Testis (tissue), 3 donors: ENCODE measurements around the gene SLC38A4. TPM values are rescaled to one million over a fixed set of nuclear protein-coding genes. Genes with fewer than 3 reads are reported as not detected.

Experiments used
- DNase-seq: peaks from one replicate; pipeline ENCODE4 v3.0.0-alpha.2; 2019
- H3K27ac ChIP-seq, 2 donors: fragments of 200-600 bp; sonication (generic); one replicate each; pipeline ENCODE4 v1.5.1; 2019
- H3K27me3 ChIP-seq: fragments of 200-600 bp; sonication (generic); one replicate; pipeline ENCODE4 v1.5.1; 2019
- H3K36me3 ChIP-seq: fragments of 200-600 bp; sonication (generic); one replicate; pipeline ENCODE4 v1.5.1; 2017; ENCODE audit warnings: low read depth; ENCODE audit errors: missing control alignments
- H3K4me1 ChIP-seq: fragments of 200-600 bp; sonication (generic); one replicate; pipeline ENCODE4 v1.5.1; 2019
- H3K4me3 ChIP-seq, 2 donors: fragments of 200-600 bp; sonication (generic); one replicate each; pipeline ENCODE4 v1.5.1; 2017 to 2019
- H3K9me3 ChIP-seq: fragments of 200-600 bp; sonication (generic); one replicate; pipeline ENCODE4 v1.5.1; 2017
- POLR2A ChIP-seq: fragments of 450-650 bp; IDR thresholded peaks from one replicate; pipeline ENCODE4 v1.6.1; 2017; ENCODE audit warnings: antibody characterized with exemption, mild to moderate bottlenecking, moderate library complexity
- WGBS, 2 donors: methylation state at CpG; one replicate each; pipeline ENCODE4 v1.1.5; 2018; 5-methylcytosine and 5-hydroxymethylcytosine counted together
- intact Hi-C: fragments of 100-400 bp; cut with DNase I; formaldehyde crosslinking; loops from one replicate; pipeline ENCODE4 v1.15.1; 2023; ENCODE audit warnings: low total_unique reads
- polyA plus RNA-seq: library from polyadenylated mRNA; stranded (reverse); fragments of 350-450 nt; fragmentation: Illumina TruSeq; extraction: RNeasy Lipid Tissue Mini Kit (QIAGEN cat#74804); gene quantifications from one replicate; pipeline ENCODE4 v1.2.3, GENCODE V29; 2014; ENCODE audit warnings: low read depth, low replicate concordance; ENCODE audit not compliant: insufficient read depth
- total RNA-seq, 2 donors: library from RNA; depleted of rRNA; stranded (reverse); fragments of >200 nt; gene quantifications; one replicate each; pipeline ENCODE4 v1.2.3, GENCODE V29; 2016
- TF ChIP-seq, protein P1 (sequence below), 3 experiments: fragments of 450-650 bp in 2 of 3; fragments of 200-600 bp in 1 of 3; sonication (generic) in 1 of 3; IDR thresholded peaks; one replicate each; pipeline ENCODE4 v1.5.1; 2016 to 2019; ENCODE audit warnings: antibody characterized with exemption in 3 of 3, mild to moderate bottlenecking in 2 of 3, moderate library complexity in 1 of 3

The SLC38A4 gene
- total and polyA plus RNA-seq, 3 donors from 2014 or later, result 0.24 to 1.3 (median 0.65) TPM

DNA sequence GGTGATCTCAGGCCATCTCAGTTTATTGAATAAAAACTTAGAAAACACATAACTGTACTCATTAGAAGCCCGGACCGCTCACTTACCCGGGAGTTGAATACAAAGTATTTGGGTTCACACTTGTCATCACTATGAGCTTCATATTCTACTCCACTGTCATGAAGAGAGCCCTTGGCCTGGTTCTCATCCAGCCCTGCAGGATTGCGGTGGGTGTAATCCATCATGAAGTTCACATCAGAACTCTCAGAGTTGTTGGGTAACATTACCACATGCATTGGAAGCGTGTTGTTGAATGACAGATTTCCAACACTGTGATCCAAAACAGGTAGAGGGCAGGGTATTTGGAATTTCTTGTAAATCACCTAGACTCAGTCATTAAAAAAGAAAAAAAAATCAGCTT, 47.4 kb downstream of the SLC38A4 start:
- Histone ChIP-seq H3K4me1 (no peaks in the 10 kb centered on the region), H3K9me3 (no peaks in the 10 kb centered on the region), H3K4me3 (no peak overlapping the region), H3K27ac (no peak overlapping the region), H3K27me3 (no peaks in the 10 kb centered on the region), H3K36me3 (no peaks in the 10 kb centered on the region)
- intact Hi-C loops, result no loop called here
- 97% methylated on average over 5 of the region's 5 CpGs for WGBS, 2 donors
- TF ChIP-seq, protein P1, sequence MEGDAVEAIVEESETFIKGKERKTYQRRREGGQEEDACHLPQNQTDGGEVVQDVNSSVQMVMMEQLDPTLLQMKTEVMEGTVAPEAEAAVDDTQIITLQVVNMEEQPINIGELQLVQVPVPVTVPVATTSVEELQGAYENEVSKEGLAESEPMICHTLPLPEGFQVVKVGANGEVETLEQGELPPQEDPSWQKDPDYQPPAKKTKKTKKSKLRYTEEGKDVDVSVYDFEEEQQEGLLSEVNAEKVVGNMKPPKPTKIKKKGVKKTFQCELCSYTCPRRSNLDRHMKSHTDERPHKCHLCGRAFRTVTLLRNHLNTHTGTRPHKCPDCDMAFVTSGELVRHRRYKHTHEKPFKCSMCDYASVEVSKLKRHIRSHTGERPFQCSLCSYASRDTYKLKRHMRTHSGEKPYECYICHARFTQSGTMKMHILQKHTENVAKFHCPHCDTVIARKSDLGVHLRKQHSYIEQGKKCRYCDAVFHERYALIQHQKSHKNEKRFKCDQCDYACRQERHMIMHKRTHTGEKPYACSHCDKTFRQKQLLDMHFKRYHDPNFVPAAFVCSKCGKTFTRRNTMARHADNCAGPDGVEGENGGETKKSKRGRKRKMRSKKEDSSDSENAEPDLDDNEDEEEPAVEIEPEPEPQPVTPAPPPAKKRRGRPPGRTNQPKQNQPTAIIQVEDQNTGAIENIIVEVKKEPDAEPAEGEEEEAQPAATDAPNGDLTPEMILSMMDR (IDR thresholded peaks at IDR 0.05), result no peak
- no peak for TF ChIP-seq POLR2A
- DNase-seq, result no peak

DNA sequence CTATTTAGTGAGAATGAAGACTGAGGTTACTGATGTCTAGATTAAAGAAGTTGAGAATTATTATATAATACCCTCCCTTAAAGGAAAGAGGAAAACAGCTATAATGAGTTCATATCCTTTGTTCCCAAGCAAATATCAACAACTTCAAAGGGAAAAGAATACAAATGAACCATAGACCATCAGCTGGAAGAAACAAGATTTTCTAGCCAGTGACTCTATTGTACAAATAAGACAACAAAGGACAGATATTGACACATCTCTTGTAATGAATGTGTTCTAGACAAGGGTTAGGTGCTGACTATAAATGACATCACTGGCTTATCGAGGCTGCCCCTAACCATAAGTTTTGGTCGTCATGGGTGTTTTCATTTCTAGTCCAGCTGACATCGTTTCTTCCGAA, 48.2 kb downstream of the SLC38A4 start:
- intact Hi-C loops, result no loop called here
- 69 to 70% methylated on average over 4 of the region's 4 CpGs for WGBS, 2 donors
- Histone ChIP-seq H3K27ac (no peak overlapping the region), H3K36me3 (no peaks in the 10 kb centered on the region), H3K27me3 (no peaks in the 10 kb centered on the region), H3K4me1 (no peaks in the 10 kb centered on the region), H3K9me3 (no peaks in the 10 kb centered on the region), H3K4me3 (no peak overlapping the region)
- TF ChIP-seq POLR2A, result no peak
- TF ChIP-seq, protein P1 (IDR thresholded peaks at IDR 0.05), result no peak
- DNase-seq, result no peak

DNA sequence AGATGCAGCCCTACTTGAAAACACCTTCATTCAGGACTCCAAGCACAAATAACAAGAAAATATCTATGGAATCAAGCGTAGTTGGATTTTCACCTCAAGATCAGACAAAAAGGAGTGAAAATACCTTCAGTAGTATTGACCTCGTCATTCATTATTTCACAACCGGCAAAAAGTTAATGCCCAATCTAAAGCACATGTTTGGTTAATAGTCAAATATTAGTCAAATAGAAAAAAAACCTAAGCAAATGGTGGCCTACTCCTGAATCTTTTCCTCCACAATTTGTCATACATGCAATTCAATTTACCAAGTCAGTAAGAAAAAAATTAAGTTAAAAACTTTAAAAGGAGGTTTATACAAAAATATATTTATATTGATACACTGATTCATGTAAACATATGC, 50.0 kb downstream of the SLC38A4 start:
- H3K27ac ChIP-seq, result no peak overlapping the region
- WGBS, 2 donors, result 97 to 100% methylated on average over 3 of the region's 3 CpGs

DNA sequence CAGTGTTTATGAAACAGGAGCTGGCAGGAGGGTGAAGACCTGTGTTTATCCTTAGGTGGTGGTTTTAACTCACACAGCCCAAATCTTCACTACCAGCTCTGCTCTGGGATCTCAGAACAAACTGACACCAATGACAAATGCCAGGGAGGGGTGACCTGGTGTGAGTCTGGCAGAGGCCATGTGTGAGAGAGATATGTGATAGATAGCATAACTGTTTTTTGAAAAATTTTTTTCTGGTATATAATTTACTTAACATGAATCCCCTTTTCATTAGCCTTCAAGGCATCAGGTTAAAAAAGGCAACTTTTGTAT, 51.5 kb downstream of the SLC38A4 start:
- no peaks in the 10 kb centered on the region for H3K27me3 ChIP-seq
- H3K4me3 ChIP-seq, result no peak overlapping the region
- intact Hi-C loops, result no loop called here
- H3K36me3 ChIP-seq, result no peaks in the 10 kb centered on the region
- no peak for TF ChIP-seq POLR2A
- TF ChIP-seq, protein P1 (IDR thresholded peaks at IDR 0.05), result no peak
- no peak for DNase-seq
- no peak overlapping the region for H3K27ac ChIP-seq
- no peaks in the 10 kb centered on the region for H3K9me3 ChIP-seq
- no peaks in the 10 kb centered on the region for H3K4me1 ChIP-seq

More for the DNA sequence above, 50.0 kb downstream of the SLC38A4 start:
- no peaks in the 10 kb centered on the region for H3K27me3 ChIP-seq
- no peaks in the 10 kb centered on the region for H3K4me1 ChIP-seq
- H3K36me3 ChIP-seq, result no peaks in the 10 kb centered on the region
- no peaks in the 10 kb centered on the region for H3K9me3 ChIP-seq
- intact Hi-C loops, result no loop called here
- TF ChIP-seq, protein P1 (IDR thresholded peaks at IDR 0.05), result no peak
- no peak for TF ChIP-seq POLR2A
- DNase-seq, result no peak
- H3K4me3 ChIP-seq, result no peak overlapping the region

DNA sequence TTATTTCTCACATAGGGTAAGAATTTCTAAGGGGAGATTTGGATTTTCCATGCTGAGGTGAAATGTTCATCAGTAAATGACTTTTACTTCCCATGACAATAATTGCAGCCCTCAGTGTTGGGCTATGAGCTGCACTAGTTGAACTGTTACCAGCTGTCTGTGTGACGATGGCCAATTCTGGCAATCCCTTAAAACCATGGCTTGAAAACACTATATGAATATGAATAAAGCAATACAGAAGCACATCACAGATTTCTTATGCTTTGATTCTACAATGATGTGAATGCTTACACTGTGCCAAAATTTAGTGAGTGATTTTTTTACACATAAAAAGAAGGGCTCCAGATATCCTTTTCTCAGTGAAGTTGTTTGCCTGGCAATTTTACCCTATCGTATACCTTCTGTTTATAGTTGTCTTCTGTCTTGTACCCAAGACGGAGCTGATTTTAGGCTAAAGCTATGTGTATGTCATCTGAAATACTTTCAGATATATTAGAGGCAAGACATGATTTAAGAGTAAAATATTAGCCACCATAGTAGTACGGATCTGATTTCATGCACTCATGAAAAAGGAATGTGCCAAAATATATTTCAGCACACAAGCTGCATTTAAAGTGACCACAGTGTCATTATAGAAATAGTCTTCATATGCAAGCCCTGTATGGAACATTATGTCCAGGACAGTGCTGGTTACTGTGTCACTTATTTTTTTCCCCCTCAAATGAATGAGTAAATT, 52.0 kb downstream of the SLC38A4 start:
- H3K27ac ChIP-seq, result no peak overlapping the region
- H3K36me3 ChIP-seq, result no peaks in the 10 kb centered on the region
- no peak for DNase-seq
- H3K9me3 ChIP-seq, result no peaks in the 10 kb centered on the region
- intact Hi-C loops, result no loop called here
- no peak overlapping the region for H3K4me3 ChIP-seq
- WGBS, 2 donors, result 74 to 81% methylated on average over 4 of the region's 4 CpGs
- no peak for TF ChIP-seq POLR2A
- TF ChIP-seq, protein P1 (IDR thresholded peaks at IDR 0.05), result no peak
- no peaks in the 10 kb centered on the region for H3K27me3 ChIP-seq
- H3K4me1 ChIP-seq, result no peaks in the 10 kb centered on the region
